Measurements from ENCODE around the gene CAPN1. TPM values are rescaled to one million over a fixed set of nuclear protein-coding genes. Genes with fewer than 3 reads are reported as not detected.

Gene CAPN1
- polyA plus RNA-seq, 1 of the 3 experiments (the other 2 are of a cell fraction): 92.2 TPM

- H3K79me2 ChIP-seq (ENCODE audit: insufficient read depth): no peaks in the 10 kb centered on the region
- H3K27me3 ChIP-seq (ENCODE audit: insufficient read depth): no peaks in the 10 kb centered on the region
- TF ChIP-seq TAF1 (IDR thresholded peaks at IDR 0.05; ENCODE audit: borderline replicate concordance, low read depth, low read length) (no peak), SIN3A (IDR thresholded peaks at IDR 0.05; ENCODE audit: borderline replicate concordance, low read depth, low read length) (no peak), FOSL2 (IDR thresholded peaks at IDR 0.05; ENCODE audit: borderline replicate concordance, low read depth) (no peak), CHD2 (IDR thresholded peaks at IDR 0.05; ENCODE audit: low read length, partially characterized antibody) (no peak), RCOR1 (IDR thresholded peaks at IDR 0.05; ENCODE audit: low read length) (no peak), EZH2phosphoT487 (IDR thresholded peaks at IDR 0.05; ENCODE audit: borderline replicate concordance, low read depth) (no peak), FOXM1 (IDR thresholded peaks at IDR 0.05; ENCODE audit: low read depth) (no peak), JUND (IDR thresholded peaks at IDR 0.05) (no peak), TEAD4 (IDR thresholded peaks at IDR 0.05; ENCODE audit: borderline replicate concordance, insufficient read depth) (no peak), IRF3 (IDR thresholded peaks at IDR 0.05; ENCODE audit: low read depth, low read length) (no peak), NRF1 (IDR thresholded peaks at IDR 0.05; ENCODE audit: low read depth, low read length) (no peak), FOXJ3 (CRISPR knock-in tag; IDR thresholded peaks at IDR 0.05) (no peak), PBX3 (IDR thresholded peaks at IDR 0.05) (no peak), REST (IDR thresholded peaks at IDR 0.05; ENCODE audit: low read depth, low read length) (no peak), ZBTB33 (IDR thresholded peaks at IDR 0.05; ENCODE audit: borderline replicate concordance, low read depth) (no peak)
- TF ChIP-seq, protein P1, sequence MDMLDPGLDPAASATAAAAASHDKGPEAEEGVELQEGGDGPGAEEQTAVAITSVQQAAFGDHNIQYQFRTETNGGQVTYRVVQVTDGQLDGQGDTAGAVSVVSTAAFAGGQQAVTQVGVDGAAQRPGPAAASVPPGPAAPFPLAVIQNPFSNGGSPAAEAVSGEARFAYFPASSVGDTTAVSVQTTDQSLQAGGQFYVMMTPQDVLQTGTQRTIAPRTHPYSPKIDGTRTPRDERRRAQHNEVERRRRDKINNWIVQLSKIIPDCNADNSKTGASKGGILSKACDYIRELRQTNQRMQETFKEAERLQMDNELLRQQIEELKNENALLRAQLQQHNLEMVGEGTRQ (IDR thresholded peaks at IDR 0.05; ENCODE audit: borderline replicate concordance, low read depth, low read length): no peak
- TF ChIP-seq, protein P2, sequence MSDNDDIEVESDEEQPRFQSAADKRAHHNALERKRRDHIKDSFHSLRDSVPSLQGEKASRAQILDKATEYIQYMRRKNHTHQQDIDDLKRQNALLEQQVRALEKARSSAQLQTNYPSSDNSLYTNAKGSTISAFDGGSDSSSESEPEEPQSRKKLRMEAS (IDR thresholded peaks at IDR 0.05; ENCODE audit: low read depth): no peak
- TF ChIP-seq, protein P3, sequence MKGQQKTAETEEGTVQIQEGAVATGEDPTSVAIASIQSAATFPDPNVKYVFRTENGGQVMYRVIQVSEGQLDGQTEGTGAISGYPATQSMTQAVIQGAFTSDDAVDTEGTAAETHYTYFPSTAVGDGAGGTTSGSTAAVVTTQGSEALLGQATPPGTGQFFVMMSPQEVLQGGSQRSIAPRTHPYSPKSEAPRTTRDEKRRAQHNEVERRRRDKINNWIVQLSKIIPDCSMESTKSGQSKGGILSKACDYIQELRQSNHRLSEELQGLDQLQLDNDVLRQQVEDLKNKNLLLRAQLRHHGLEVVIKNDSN (IDR thresholded peaks at IDR 0.05; ENCODE audit: borderline replicate concordance, low read depth): no peak
- H3K27ac ChIP-seq (ENCODE audit: low read depth in 2 of 2, low read length in 1 of 2): no peak overlapping the region
- no peaks in the 10 kb centered on the region for H4K20me1 ChIP-seq (ENCODE audit: insufficient read depth)
- no peak for DNase-seq
- no peak overlapping the region for H3K4me3 ChIP-seq (ENCODE audit: low read depth in 2 of 2, low read length in 1 of 2)
- CTCF ChIA-PET: interaction anchor here (0.9 to 3.8 kb wide), 5 partner anchors 9 to 168 kb away, joined by 3 to 13 read pairs (median 4); no protein-coding TSS in a partner anchor
- no peaks in the 10 kb centered on the region for H3K36me3 ChIP-seq (replicated peaks in 1 of 2; ENCODE audit: control insufficient read depth in 1 of 2, insufficient read depth in 2 of 2, low read length in 1 of 2)
- no peaks in the 10 kb centered on the region for H3K9me3 ChIP-seq
- no peak overlapping the region for H3K9ac ChIP-seq
- peaks cover 11% of the 10 kb centered on the region in 2 experiments; a peak in 2 of 4 replicates for H3K4me1 ChIP-seq (ENCODE audit: control insufficient read depth in 1 of 2, insufficient read depth in 2 of 2, low read depth in 1 of 2, low read length in 1 of 2)
- no peaks in the 10 kb centered on the region for H3K9me2 ChIP-seq
- peaks cover 14% of the 10 kb centered on the region for H3F3A ChIP-seq (replicated peaks; ENCODE audit: insufficient read depth)
- H3K4me2 ChIP-seq: no peak overlapping the region
- WGBS (ENCODE audit: low lambda C conversion rate): 20% methylated on average over 2 of the region's 2 CpGs
- POLR2A ChIA-PET: no interaction called here
- H2AFZ ChIP-seq (ENCODE audit: low read depth): no peak overlapping the region
Measured at GRCh38 chr11:65147352-65148075, 34.2 kb upstream of the CAPN1 start.
